Measurements from ENCODE around the gene FBXO4. TPM values are rescaled to one million over a fixed set of nuclear protein-coding genes. Genes with fewer than 3 reads are reported as not detected.
A peak's percentile ranks its signal among the peaks of the same experiment; 100 is the strongest.
"Not testable (repeated sequence)": the region's sequence is repeated elsewhere in the genome, so short reads cannot be mapped to it uniquely, and the experiment has no call there.

The FBXO4 gene
- total RNA-seq, 1 experiment from 2014 or later = 5.6 TPM

- no peaks in the 10 kb centered on the region for H3K9me3 ChIP-seq (replicated peaks)
- H3K27ac ChIP-seq = peak within 1 kb of the TSS; percentile 70
- peaks cover 9% of the 10 kb centered on the region for H3K36me3 ChIP-seq
- DNase-seq = peak; percentile 99 to 100
- peak within 1 kb of the TSS; percentile 75 for H3K4me3 ChIP-seq
- no peaks in the 10 kb centered on the region for H3K27me3 ChIP-seq
- peaks cover 4% of the 10 kb centered on the region; the same call in 1 of the 2 replicates for H3K4me1 ChIP-seq
Measured at GRCh38 chr5:41903892-41904799, 20.9 kb upstream of the FBXO4 start, which contains the start of gene RIMOC1. Gene RIMOC1, plus strand, starts transcription at chr5:41904344. Its CDS starts 24 bp downstream, at chr5:41904368.

DNA sequence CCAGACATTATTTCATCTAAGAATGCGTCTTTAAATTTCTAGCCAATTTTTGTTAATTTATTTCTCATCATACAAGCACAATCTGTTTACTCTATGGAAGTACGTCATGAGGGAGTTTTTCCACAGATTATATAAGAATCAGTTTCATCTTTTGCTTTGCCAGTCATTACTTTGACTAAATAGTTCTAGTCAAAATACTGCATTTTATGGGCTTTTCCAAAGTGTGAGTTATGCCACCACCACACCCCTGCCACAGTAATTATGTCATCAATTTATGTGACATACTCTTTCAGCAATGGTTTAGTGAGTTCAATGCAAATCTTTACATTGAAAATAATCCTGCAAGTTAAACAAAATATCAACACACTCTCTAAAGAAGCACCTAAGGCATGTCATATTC, 18.9 kb upstream of the FBXO4 start:
- no peaks in the 10 kb centered on the region for H3K9me3 ChIP-seq (replicated peaks)
- DNase-seq = no peak
- peaks cover 28% of the 10 kb centered on the region for H3K36me3 ChIP-seq
- H3K27ac ChIP-seq = no peak overlapping the region
- H3K27me3 ChIP-seq = no peaks in the 10 kb centered on the region
- H3K4me3 ChIP-seq = no peak overlapping the region
- peaks cover 4% of the 10 kb centered on the region; the same call in 1 of the 2 replicates for H3K4me1 ChIP-seq

DNA sequence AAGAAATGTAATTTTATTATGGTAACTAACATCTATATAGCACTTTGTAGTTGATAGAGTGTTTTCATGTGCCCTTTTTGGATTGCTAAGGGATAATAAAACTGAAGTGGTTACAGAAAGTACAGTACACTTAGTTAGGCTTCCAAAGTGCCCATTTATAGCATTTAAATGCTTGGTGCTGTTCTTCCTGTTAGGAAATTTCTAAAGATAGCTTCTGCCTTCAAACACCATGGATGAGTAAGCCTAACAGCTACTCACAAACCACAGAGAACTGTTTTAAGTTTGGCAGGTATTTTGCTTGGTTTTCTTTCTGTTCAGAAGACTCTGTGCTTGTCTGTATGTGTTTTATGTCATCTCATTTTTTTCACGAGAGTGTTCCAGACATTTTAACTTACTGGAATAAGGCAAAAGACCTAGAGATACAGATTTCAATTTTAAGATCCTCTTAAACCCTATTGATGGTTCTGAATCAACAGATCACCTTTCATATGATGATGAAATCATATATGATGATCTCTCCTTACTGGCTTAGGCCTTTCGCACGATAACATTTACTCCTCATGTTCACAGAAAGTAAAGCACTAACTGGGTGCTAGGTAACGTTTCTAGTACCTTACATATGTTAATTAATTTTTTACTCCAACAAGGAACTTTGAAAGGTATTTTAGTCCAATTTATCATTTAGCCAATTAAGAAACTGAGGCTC, 16.6 kb upstream of the FBXO4 start:
- H3K9me3 ChIP-seq (replicated peaks) = no peaks in the 10 kb centered on the region
- no peak overlapping the region for H3K27ac ChIP-seq
- H3K36me3 ChIP-seq = peaks cover 47% of the 10 kb centered on the region
- H3K27me3 ChIP-seq = no peaks in the 10 kb centered on the region
- H3K4me1 ChIP-seq = no peaks in the 10 kb centered on the region
- no peak overlapping the region for H3K4me3 ChIP-seq
- no peak for DNase-seq

DNA sequence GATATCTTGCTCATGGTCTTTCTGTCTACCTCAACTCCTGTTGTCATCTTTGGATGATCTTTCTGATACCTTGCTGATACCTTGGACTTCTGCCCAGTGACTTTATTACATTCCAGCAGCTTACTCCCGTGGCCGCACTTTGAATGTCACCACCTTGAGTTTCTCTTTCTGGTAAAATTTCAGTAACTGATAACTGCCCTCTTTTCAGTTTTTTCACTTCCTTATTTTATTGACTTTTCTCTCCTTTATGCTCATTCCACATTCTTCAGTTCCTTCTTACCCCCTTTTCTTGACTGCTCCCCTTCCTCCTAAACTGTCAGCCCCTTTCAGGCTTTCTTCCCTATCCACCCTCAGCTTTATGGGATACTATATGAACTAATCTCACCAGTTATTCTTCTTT, 7.0 kb upstream of the FBXO4 start:
- DNase-seq = no peak
- Histone ChIP-seq H3K9me3 (replicated peaks) (no peaks in the 10 kb centered on the region), H3K27ac (no peak overlapping the region), H3K4me1 (no peaks in the 10 kb centered on the region), H3K36me3 (peaks cover 63% of the 10 kb centered on the region), H3K27me3 (no peaks in the 10 kb centered on the region), H3K4me3 (no peak overlapping the region)

DNA sequence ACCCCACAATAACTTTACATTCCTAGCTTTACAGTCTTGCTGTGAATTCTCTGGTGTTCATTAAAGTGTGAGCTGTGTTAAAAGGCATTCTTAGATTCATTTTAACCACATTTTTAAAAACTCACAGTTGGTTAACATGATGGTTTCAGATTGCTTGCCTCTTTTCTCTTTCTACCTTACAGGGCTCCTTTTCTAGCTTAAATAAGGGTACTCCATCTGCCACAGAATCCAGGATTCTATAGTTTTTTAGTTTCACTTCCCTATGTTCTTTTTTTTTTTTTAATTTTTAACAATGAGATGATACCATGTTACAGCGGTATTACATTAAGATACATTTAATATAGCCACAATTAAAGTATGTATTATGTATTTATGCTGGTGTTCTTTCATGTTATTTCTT, 3.9 kb upstream of the FBXO4 start:
- H3K27me3 ChIP-seq = no peaks in the 10 kb centered on the region
- no peaks in the 10 kb centered on the region for H3K9me3 ChIP-seq (replicated peaks)
- no peak overlapping the region for H3K27ac ChIP-seq
- no peak for DNase-seq
- H3K4me3 ChIP-seq = no peak overlapping the region
- H3K36me3 ChIP-seq = peaks cover 51% of the 10 kb centered on the region
- H3K4me1 ChIP-seq = no peaks in the 10 kb centered on the region

DNA sequence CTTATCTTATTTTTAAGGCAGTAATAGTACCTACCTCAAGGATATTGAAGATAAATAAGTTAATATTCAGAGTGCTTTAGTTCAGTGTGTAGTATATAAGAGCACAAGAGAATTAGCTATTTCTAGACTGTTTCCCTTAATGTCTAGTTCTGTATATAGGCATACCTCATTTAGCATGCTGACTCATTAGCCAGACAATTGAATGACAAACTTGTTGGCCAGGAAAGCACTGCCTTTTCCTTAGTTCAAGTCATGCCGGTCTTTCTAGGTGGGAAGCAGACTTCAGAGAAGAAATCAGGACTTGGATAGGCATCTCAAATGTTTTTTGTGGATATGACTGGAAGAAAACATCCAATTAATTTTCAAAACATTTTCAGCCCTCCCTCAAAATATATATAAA, 3.2 kb upstream of the FBXO4 start:
- no peak overlapping the region for H3K27ac ChIP-seq
- H3K36me3 ChIP-seq = peaks cover 44% of the 10 kb centered on the region
- no peaks in the 10 kb centered on the region for H3K27me3 ChIP-seq
- no peaks in the 10 kb centered on the region for H3K9me3 ChIP-seq (replicated peaks)
- DNase-seq = no peak
- H3K4me1 ChIP-seq = no peaks in the 10 kb centered on the region
- no peak overlapping the region for H3K4me3 ChIP-seq

- Histone ChIP-seq H3K4me1 (no peaks in the 10 kb centered on the region), H3K27me3 (no peaks in the 10 kb centered on the region), H3K36me3 (peaks cover 24% of the 10 kb centered on the region), H3K9me3 (replicated peaks) (no peaks in the 10 kb centered on the region), H3K4me3 (peak overlapping the region; percentile 68), H3K27ac (peak overlapping the region; percentile 87)
- no peak for DNase-seq
Measured at GRCh38 chr5:41924526-41924871, 582 bp upstream of the FBXO4 start.

- H3K36me3 ChIP-seq = peaks cover 13% of the 10 kb centered on the region
- H3K9me3 ChIP-seq (replicated peaks) = no peaks in the 10 kb centered on the region
- peak overlapping the region; percentile 87 for H3K27ac ChIP-seq
- peak overlapping the region; percentile 68 for H3K4me3 ChIP-seq
- H3K4me1 ChIP-seq = no peaks in the 10 kb centered on the region
- no peaks in the 10 kb centered on the region for H3K27me3 ChIP-seq
- DNase-seq = peak; percentile 33 to 50
Measured at GRCh38 chr5:41925555-41925951, 472 bp downstream of the FBXO4 start.

- H3K27ac ChIP-seq = no peak overlapping the region
- no peak overlapping the region for H3K4me3 ChIP-seq
- H3K4me1 ChIP-seq = no peaks in the 10 kb centered on the region
- no peaks in the 10 kb centered on the region for H3K9me3 ChIP-seq (replicated peaks)
- DNase-seq = no peak
- peaks cover 6% of the 10 kb centered on the region for H3K36me3 ChIP-seq
- H3K27me3 ChIP-seq = no peaks in the 10 kb centered on the region
Measured at GRCh38 chr5:41927604-41928003, 2.5 kb downstream of the FBXO4 start.

DNA sequence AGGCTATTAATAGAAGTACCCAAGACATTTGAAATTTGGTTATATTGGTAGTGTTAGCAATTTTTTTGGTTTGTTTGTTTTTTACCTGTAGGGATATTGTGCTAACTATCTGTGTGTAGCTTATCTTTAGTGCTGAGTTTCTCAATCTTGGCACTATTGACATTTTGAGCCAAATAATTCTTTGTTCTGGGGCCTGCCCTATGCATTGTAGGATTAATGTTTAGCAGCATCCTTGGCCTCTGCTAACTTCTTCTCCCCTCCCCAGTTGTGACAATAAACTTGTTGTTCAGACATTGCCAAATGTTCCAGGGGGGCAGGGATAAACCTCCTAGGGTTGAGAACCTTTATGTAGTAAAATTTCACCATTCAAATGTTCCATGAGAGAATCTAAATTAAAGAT, 4.0 kb downstream of the FBXO4 start:
- Histone ChIP-seq H3K36me3 (no peaks in the 10 kb centered on the region), H3K9me3 (replicated peaks) (no peaks in the 10 kb centered on the region), H3K27ac (no peak overlapping the region), H3K4me1 (no peaks in the 10 kb centered on the region), H3K4me3 (no peak overlapping the region), H3K27me3 (no peaks in the 10 kb centered on the region)
- no peak for DNase-seq

DNA sequence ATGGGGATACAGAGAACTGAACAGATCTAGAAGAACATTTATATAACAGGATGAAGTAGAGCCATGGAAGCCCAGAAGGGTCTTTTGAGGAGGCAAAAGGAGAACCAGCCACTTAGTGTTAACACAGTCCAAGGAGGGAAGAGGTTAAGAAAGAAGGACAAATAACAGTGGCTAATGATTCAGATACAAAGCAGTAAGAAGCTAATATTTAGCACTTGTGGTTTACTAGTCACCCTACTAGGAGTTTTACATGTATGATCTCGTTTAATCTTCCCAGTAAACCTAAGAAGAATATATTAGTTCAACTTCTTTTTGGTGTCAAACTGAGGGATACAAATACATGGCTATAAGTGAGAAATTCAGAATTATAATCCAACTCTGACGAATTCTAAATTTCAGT, 7.7 kb downstream of the FBXO4 start:
- no peak overlapping the region for H3K4me3 ChIP-seq
- H3K9me3 ChIP-seq (replicated peaks) = no peaks in the 10 kb centered on the region
- no peaks in the 10 kb centered on the region for H3K27me3 ChIP-seq
- H3K36me3 ChIP-seq = no peaks in the 10 kb centered on the region
- H3K4me1 ChIP-seq = no peaks in the 10 kb centered on the region
- no peak overlapping the region for H3K27ac ChIP-seq
- DNase-seq = no peak

- no peak overlapping the region for H3K27ac ChIP-seq
- DNase-seq = no peak
- no peaks in the 10 kb centered on the region for H3K9me3 ChIP-seq (replicated peaks)
- H3K36me3 ChIP-seq = no peaks in the 10 kb centered on the region
- H3K4me1 ChIP-seq = no peaks in the 10 kb centered on the region
- H3K27me3 ChIP-seq = no peaks in the 10 kb centered on the region
- no peak overlapping the region for H3K4me3 ChIP-seq
Measured at GRCh38 chr5:41935544-41935943, 10.5 kb downstream of the FBXO4 start.

- H3K27me3 ChIP-seq = no peaks in the 10 kb centered on the region
- H3K9me3 ChIP-seq (replicated peaks) = no peaks in the 10 kb centered on the region
- no peaks in the 10 kb centered on the region for H3K36me3 ChIP-seq
- no peak overlapping the region for H3K4me3 ChIP-seq
- H3K27ac ChIP-seq = no peak overlapping the region
- DNase-seq = no peak
- H3K4me1 ChIP-seq = no peaks in the 10 kb centered on the region
Measured at GRCh38 chr5:41940641-41941040, 15.6 kb downstream of the FBXO4 start.

- DNase-seq; H3K36me3 ChIP-seq; H3K4me1 ChIP-seq; H3K4me3 ChIP-seq; H3K27ac ChIP-seq; H3K9me3 ChIP-seq (replicated peaks); H3K27me3 ChIP-seq: not testable (repeated sequence)
Measured at GRCh38 chr5:41945332-41945955, 20.4 kb downstream of the FBXO4 start.

DNA sequence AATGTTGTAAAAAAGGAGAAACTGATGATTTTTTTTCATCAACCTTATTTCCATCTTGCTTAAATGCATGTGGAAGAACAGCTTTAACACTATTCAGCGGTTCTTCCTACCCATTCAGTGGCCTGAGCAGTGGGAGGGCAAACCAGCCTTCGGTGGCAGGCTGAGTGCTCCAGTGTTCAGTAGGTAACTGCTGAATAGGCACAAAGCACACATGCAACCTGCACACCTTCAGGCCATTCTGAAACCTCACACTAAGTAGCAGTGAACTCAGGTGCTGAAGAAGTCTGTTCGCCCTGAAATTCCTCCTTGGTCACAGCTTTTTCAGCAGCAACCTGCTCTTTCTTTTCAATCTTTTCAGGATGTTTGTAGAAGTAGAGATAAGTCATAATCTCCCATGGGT, 26.1 kb downstream of the FBXO4 start:
- Histone ChIP-seq H3K27me3 (no peaks in the 10 kb centered on the region), H3K36me3 (no peaks in the 10 kb centered on the region), H3K27ac (no peak overlapping the region), H3K4me1 (no peaks in the 10 kb centered on the region), H3K9me3 (replicated peaks) (0 out of 2 replicates have a peak, but pooled peaks cover 2% of the 10 kb centered on the region), H3K4me3 (no peak overlapping the region)
- no peak for DNase-seq
